K562 (cell line): ENCODE measurements around the gene HTR2C. TPM values are rescaled to one million over a fixed set of nuclear protein-coding genes. Genes with fewer than 3 reads are reported as not detected.
"Not testable (repeated sequence)": the region's sequence is repeated elsewhere in the genome, so short reads cannot be mapped to it uniquely, and the experiment has no call there.

Experiments used
- ATAC-seq: fragments of 200-7000 bp; cut with Tn5 transposase; 3 replicates; pipeline ENCODE4 v1.9.1; 2020; ENCODE audit warnings: moderate library complexity
- BruUV-seq: library from RNA; stranded (reverse); fragments of 400-500 nt; replicated peaks from 2 replicates; lab custom pipeline; 2021; lab: Mats Ljungman, UMichigan
- CTCF ChIA-PET: fragments of 300-600 bp; formaldehyde crosslinking; extraction: SDS; loops from one replicate; lab custom pipeline; 2021; ENCODE audit warnings: low intra/inter-chr PET ratio; lab: Yijun Ruan, JAX
- POLR2A ChIA-PET: fragments of 300-600, 350-650 bp; sonication (Branson Sonifier 250); formaldehyde crosslinking; extraction: SDS; loops from one replicate; lab custom pipeline; 2021; ENCODE audit warnings: antibody characterized with exemption, inconsistent platforms; lab: Yijun Ruan, JAX
- DNase-seq, 4 experiments: peaks; one replicate each; pipeline versions ENCODE4 v3.0.0 to v3.0.0-alpha.2; 2011 to 2018; ENCODE audit warnings: low spot score in 3 of 4, mixed read lengths in 3 of 4; ENCODE audit errors: extremely low read depth in 1 of 4
- FAIRE-seq: peaks from 2 replicates; lab custom pipeline; 2011; peaks lifted over from hg19 to GRCh38; lab: Jason Lieb, UNC
- H2AFZ ChIP-seq: 2 replicates; pipeline ENCODE4 v1.6.0; 2011; ENCODE audit warnings: low read depth, low read length, control low read depth, inconsistent platforms
- H3K27ac ChIP-seq: fragments of 200-600 bp; 3 replicates; pipeline ENCODE4 v1.8.0; 2011; ENCODE audit warnings: low read depth, mild to moderate bottlenecking, control low read depth, inconsistent platforms, low read length, moderate library complexity, mixed read lengths; ENCODE audit errors: extremely low read depth
- H3K27me3 ChIP-seq, 2 experiments: fragments of 300-600 bp in 1 of 2; 2 replicates in 1 of 2; 3 replicates in 1 of 2; pipeline versions ENCODE4 v1.6.0 to v1.8.0; 2011; ENCODE audit warnings: inconsistent platforms in 2 of 2, low read length in 2 of 2, mild to moderate bottlenecking in 1 of 2, mixed read lengths in 1 of 2, moderate library complexity in 1 of 2; ENCODE audit not compliant: control insufficient read depth in 2 of 2, insufficient read depth in 2 of 2
- H3K36me3 ChIP-seq: fragments of 300-600 bp; 3 replicates; pipeline ENCODE4 v1.8.0; 2011; ENCODE audit warnings: mild to moderate bottlenecking, low read length, inconsistent platforms; ENCODE audit not compliant: control insufficient read depth, insufficient read depth
- H3K4me1 ChIP-seq, 2 experiments: fragments of 200-600 bp in 1 of 2; replicated peaks in 1 of 2; 2 replicates in 1 of 2; 3 replicates in 1 of 2; pipeline versions ENCODE4 v1.5.1 to v1.8.0; 2011; ENCODE audit warnings: inconsistent platforms in 2 of 2, low read length in 2 of 2, mild to moderate bottlenecking in 1 of 2, mixed read lengths in 1 of 2, moderate library complexity in 1 of 2; ENCODE audit not compliant: control insufficient read depth in 2 of 2, insufficient read depth in 2 of 2
- H3K4me2 ChIP-seq: 2 replicates; pipeline ENCODE4 v1.6.1; 2011; ENCODE audit warnings: low read length, control low read depth, inconsistent platforms, mixed read lengths; ENCODE audit not compliant: insufficient read depth
- H3K4me3 ChIP-seq: fragments of 200-600 bp; sonication (generic), shearing (Covaris generic); 2 replicates; pipeline ENCODE4 v1.5.1; 2016; ENCODE audit warnings: control low read depth, inconsistent platforms
- H3K79me2 ChIP-seq: fragments of 200-600 bp; 3 replicates; pipeline ENCODE4 v1.8.0; 2011; ENCODE audit warnings: low read length, inconsistent platforms; ENCODE audit not compliant: control insufficient read depth, insufficient read depth
- H3K9ac ChIP-seq, 2 experiments: 2 replicates each; pipeline versions ENCODE4 v1.6.0 to v1.6.1; 2011; ENCODE audit warnings: low read depth in 2 of 2, low read length in 2 of 2, control low read depth in 1 of 2, inconsistent platforms in 1 of 2, mild to moderate bottlenecking in 1 of 2, mixed read lengths in 1 of 2; ENCODE audit not compliant: insufficient read depth in 1 of 2
- H3K9me1 ChIP-seq: one replicate; pipeline ENCODE4 v1.6.0; 2011; ENCODE audit warnings: inconsistent platforms, mild to moderate bottlenecking, low read length, moderate library complexity; ENCODE audit not compliant: control insufficient read depth, insufficient read depth
- H3K9me3 ChIP-seq: replicated peaks from 2 replicates; pipeline ENCODE4 v1.5.1; 2011; ENCODE audit warnings: low read depth, low read length, inconsistent platforms; ENCODE audit not compliant: control insufficient read depth, insufficient read depth
- H4K20me1 ChIP-seq: replicated peaks from 2 replicates; pipeline ENCODE4 v1.6.1; 2011; ENCODE audit warnings: low read length, inconsistent platforms, mixed read lengths; ENCODE audit not compliant: control insufficient read depth, insufficient read depth
- FOXA3 ChIP-seq, 2 experiments: fragments of 450-650 bp in 1 of 2; sonication (generic) in 1 of 2; formaldehyde crosslinking; IDR thresholded peaks in 1 of 2; conservative IDR thresholded peaks in 1 of 2; 2 replicates each; pipeline versions ENCODE4 v1.4.0 to v1.8.0; 2020 to 2022; ENCODE audit warnings: mild to moderate bottlenecking in 2 of 2, missing genetic modification reagents in 1 of 2
- MAFG ChIP-seq: fragments of 450-650 bp; conservative IDR thresholded peaks from 2 replicates; pipeline ENCODE4 v1.6.1; 2016; ENCODE audit warnings: missing genetic modification characterization, missing compliant biosample characterization
- TCF7 ChIP-seq: sonication (generic); IDR thresholded peaks from 2 replicates; pipeline ENCODE4 v1.6.1; 2016; ENCODE audit warnings: antibody characterized with exemption, borderline replicate concordance
- ZFP36 ChIP-seq: fragments of 150-350 bp; IDR thresholded peaks from 2 replicates; pipeline ENCODE4 v1.6.1; 2018; ENCODE audit warnings: low read length, low read depth; ENCODE audit not compliant: partially characterized antibody
- WGBS: fragments of 100-300 bp; shearing (Covaris generic); methylation state at CpG from one replicate; pipeline ENCODE4 v1.1.6; 2016; ENCODE audit warnings: low coverage, mixed read lengths; ENCODE audit not compliant: insufficient coverage; ENCODE audit errors: missing lambda C conversion rate; 5-methylcytosine and 5-hydroxymethylcytosine counted together
- in situ Hi-C: fragments of 300-500 bp; cut with MboI; formaldehyde crosslinking; loops from 4 replicates; pipeline ENCODE4 v1.15.0; 2018; ENCODE audit warnings: inconsistent platforms, mixed read lengths
- intact Hi-C: fragments of 100-400 bp; cut with micrococcal nuclease; formaldehyde crosslinking; loops from 2 replicates; pipeline ENCODE4 v1.14.2; 2022
- polyA plus RNA-seq, 8 experiments: library from polyadenylated mRNA; depleted of rRNA in 4 of 8; stranded (reverse) in 5 of 8; unstranded in 3 of 8; fragments of >200 nt; fragmentation: Nextera tagmentation in 2 of 8; fragmentation: Illumina TruSeq in 1 of 8; extraction: Ambion mirVana in 2 of 8; extraction: Trizol in 1 of 8; gene quantifications; 2 replicates each; pipeline versions ENCODE4 v1.2.1 to v1.2.3, GENCODE V29; 2011 to 2014; ENCODE audit warnings: inconsistent platforms in 1 of 8, missing spikeins in 1 of 8
- total RNA-seq, 7 experiments: library from RNA; depleted of rRNA in 6 of 7; stranded (reverse); fragments of >200 nt in 6 of 7; fragmentation: Illumina TruSeq in 2 of 7; extraction: Trizol in 2 of 7; gene quantifications; 2 replicates each; pipeline versions ENCODE4 v1.2.1 to v1.2.3, GENCODE V29; 2011 to 2021; ENCODE audit warnings: low replicate concordance in 1 of 7
- TF ChIP-seq, protein P1 (sequence below): sonication (generic); formaldehyde crosslinking; IDR thresholded peaks from 2 replicates; pipeline ENCODE4 v1.8.1; 2023; ENCODE audit warnings: mild to moderate bottlenecking, missing genetic modification reagents

Gene HTR2C
- total and polyA plus RNA-seq, 9 of the 15 experiments (the other 6 are each of a cell fraction or from before 2014, with no cell fraction given): 0.04 to 0.22 (median 0.10) TPM

GRCh38 chrX:114932550-114932949, 348.7 kb downstream of the HTR2C start:
- Histone ChIP-seq H3K27ac (no peak overlapping the region), H3K9me3 (no peaks in the 10 kb centered on the region), H3K4me2 (no peak overlapping the region), H3K4me3 (no peak overlapping the region), H3K9me1 (no peaks in the 10 kb centered on the region), H4K20me1 (no peaks in the 10 kb centered on the region), H2AFZ (no peak overlapping the region), H3K9ac (no peak overlapping the region), H3K4me1 (no peaks in the 10 kb centered on the region), H3K36me3 (no peaks in the 10 kb centered on the region), H3K27me3 (no peaks in the 10 kb centered on the region), H3K79me2 (no peaks in the 10 kb centered on the region)
- no TSS peak for BruUV-seq
- DNase-seq (no peak), FAIRE-seq (no peak), ATAC-seq (no peak)
- TF ChIP-seq, protein P1, sequence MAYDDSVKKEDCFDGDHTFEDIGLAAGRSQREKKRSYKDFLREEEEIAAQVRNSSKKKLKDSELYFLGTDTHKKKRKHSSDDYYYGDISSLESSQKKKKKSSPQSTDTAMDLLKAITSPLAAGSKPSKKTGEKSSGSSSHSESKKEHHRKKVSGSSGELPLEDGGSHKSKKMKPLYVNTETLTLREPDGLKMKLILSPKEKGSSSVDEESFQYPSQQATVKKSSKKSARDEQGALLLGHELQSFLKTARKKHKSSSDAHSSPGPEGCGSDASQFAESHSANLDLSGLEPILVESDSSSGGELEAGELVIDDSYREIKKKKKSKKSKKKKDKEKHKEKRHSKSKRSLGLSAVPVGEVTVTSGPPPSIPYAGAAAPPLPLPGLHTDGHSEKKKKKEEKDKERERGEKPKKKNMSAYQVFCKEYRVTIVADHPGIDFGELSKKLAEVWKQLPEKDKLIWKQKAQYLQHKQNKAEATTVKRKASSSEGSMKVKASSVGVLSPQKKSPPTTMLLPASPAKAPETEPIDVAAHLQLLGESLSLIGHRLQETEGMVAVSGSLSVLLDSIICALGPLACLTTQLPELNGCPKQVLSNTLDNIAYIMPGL (CRISPR knock-in tag): no peak
- peak; percentile 86 for TF ChIP-seq ZFP36
- TF ChIP-seq MAFG (tag): no peak
- TF ChIP-seq TCF7: no peak
- no peak for TF ChIP-seq FOXA3 (CRISPR knock-in tag; conservative IDR thresholded peaks at IDR 0.05 in 1 of 2, IDR thresholded peaks at IDR 0.05 in 1 of 2)
- intact Hi-C loops: no loop called here
- CTCF ChIA-PET: no interaction called here
- 0% methylated on average over 1 of the region's 1 CpG for WGBS
- in situ Hi-C loops: no loop called here
- POLR2A ChIA-PET: no interaction called here

- H3K4me1 ChIP-seq, H3K27me3 ChIP-seq, H3K4me3 ChIP-seq, H3K4me2 ChIP-seq, FAIRE-seq, POLR2A ChIA-PET, intact Hi-C loops, H3K9ac ChIP-seq, H2AFZ ChIP-seq, BruUV-seq, ATAC-seq, H3K79me2 ChIP-seq, H4K20me1 ChIP-seq, in situ Hi-C loops, H3K36me3 ChIP-seq, H3K9me1 ChIP-seq, CTCF ChIA-PET, DNase-seq, H3K9me3 ChIP-seq, H3K27ac ChIP-seq: not testable (repeated sequence)
- WGBS: 0% methylated on average over 2 of the region's 2 CpGs
These were observed 349.4 kb downstream of the HTR2C start for GRCh38 chrX:114933291-114933690.
